Neural progenitor cell (in vitro differentiated cells): Measurements from ENCODE around the gene GOLGA3. TPM values are rescaled to one million over a fixed set of nuclear protein-coding genes. Genes with fewer than 3 reads are reported as not detected.

Experiments
- DNase-seq: peaks from one replicate; pipeline ENCODE4 v3.0.0-alpha.2; 2016; ENCODE audit warnings: low spot score
- H2AFZ ChIP-seq: fragments of 200-600 bp; sonication (generic); replicated peaks from 2 replicates; pipeline ENCODE4 v1.6.1; 2016; ENCODE audit warnings: antibody characterized with exemption
- H3F3A ChIP-seq: fragments of 200-600 bp; sonication (generic); 2 replicates; pipeline ENCODE4 v1.6.1; 2016; ENCODE audit warnings: antibody characterized with exemption, low read depth
- H3K27ac ChIP-seq: fragments of 200-600 bp; sonication (generic); 2 replicates; pipeline ENCODE4 v1.5.1; 2016; ENCODE audit warnings: mild to moderate bottlenecking
- H3K27me3 ChIP-seq: fragments of 200-600 bp; sonication (generic); 2 replicates; pipeline ENCODE4 v1.6.1; 2016; ENCODE audit warnings: mild to moderate bottlenecking, moderate library complexity
- H3K36me3 ChIP-seq: fragments of 200-600 bp; sonication (generic); 2 replicates; pipeline ENCODE4 v1.5.1; 2016
- H3K4me1 ChIP-seq: fragments of 200-600 bp; sonication (generic); 2 replicates; pipeline ENCODE4 v1.6.1; 2016; ENCODE audit warnings: mixed run types
- H3K4me2 ChIP-seq: fragments of 200-600 bp; sonication (generic); 2 replicates; pipeline ENCODE4 v1.6.1; 2016
- H3K4me3 ChIP-seq: fragments of 200-600 bp; sonication (generic); 2 replicates; pipeline ENCODE4 v1.5.1; 2016
- H3K79me2 ChIP-seq: fragments of 200-600 bp; sonication (generic); 2 replicates; pipeline ENCODE4 v1.6.1; 2016; ENCODE audit warnings: low read depth
- H3K9ac ChIP-seq: fragments of 200-600 bp; sonication (generic); 2 replicates; pipeline ENCODE4 v1.6.1; 2016
- H3K9me3 ChIP-seq: fragments of 200-600 bp; sonication (generic); 2 replicates; pipeline ENCODE4 v1.5.1; 2016; ENCODE audit warnings: low read depth
- H4K20me1 ChIP-seq: fragments of 200-600 bp; sonication (generic); 2 replicates; pipeline ENCODE4 v1.6.1; 2016; ENCODE audit warnings: low read depth
- H3K27ac Mint-ChIP-seq: 3 replicates; pipeline ENCODE4 v1.8.0; 2021; ENCODE audit warnings: mixed read lengths
- H3K27me3 Mint-ChIP-seq: 2 replicates; pipeline ENCODE4 v1.8.0; 2022; ENCODE audit warnings: low read depth, mild to moderate bottlenecking, inconsistent platforms, moderate library complexity, mixed read lengths; ENCODE audit not compliant: insufficient read depth
- H3K36me3 Mint-ChIP-seq: 3 replicates; pipeline ENCODE4 v1.8.0; 2021; ENCODE audit warnings: mixed read lengths
- H3K4me1 Mint-ChIP-seq: 3 replicates; pipeline ENCODE4 v1.8.0; 2021; ENCODE audit warnings: mixed read lengths
- H3K4me3 Mint-ChIP-seq: 3 replicates; pipeline ENCODE4 v1.8.0; 2021; ENCODE audit warnings: mild to moderate bottlenecking, moderate library complexity, mixed read lengths
- H3K9me3 Mint-ChIP-seq: 3 replicates; pipeline ENCODE4 v1.8.0; 2020; ENCODE audit warnings: mixed read lengths
- EZH2 ChIP-seq: fragments of 200-600 bp; sonication (generic); IDR thresholded peaks from 2 replicates; pipeline ENCODE4 v1.6.1; 2017; ENCODE audit warnings: antibody characterized with exemption, mild to moderate bottlenecking, moderate library complexity
- EZH2phosphoT487 ChIP-seq: fragments of 200-600 bp; sonication (generic); IDR thresholded peaks from 2 replicates; pipeline ENCODE4 v1.6.1; 2017; ENCODE audit warnings: antibody characterized with exemption
- total RNA-seq: library from RNA; depleted of rRNA; stranded (reverse); fragments of >200 nt; gene quantifications from 2 replicates; pipeline ENCODE4 v1.2.3, GENCODE V29; 2015; ENCODE audit warnings: low replicate concordance
- TF ChIP-seq, protein P1 (sequence below): fragments of 200-600 bp; sonication (generic); IDR thresholded peaks from 2 replicates; pipeline ENCODE4 v1.5.1; 2017; ENCODE audit warnings: antibody characterized with exemption, mild to moderate bottlenecking

GOLGA3 gene
- total RNA-seq, 1 donor from 2014 or later, result 8.5 TPM

- DNase-seq, result no peak
- no peaks in the 10 kb centered on the region for H3K9me3 Mint-ChIP-seq
- H3K27ac Mint-ChIP-seq, result no peak overlapping the region
- H2AFZ ChIP-seq, result no peak overlapping the region
- H3K9ac ChIP-seq, result no peak overlapping the region
- H3K79me2 ChIP-seq, result no peaks in the 10 kb centered on the region
- H3K36me3 ChIP-seq, result no peaks in the 10 kb centered on the region
- no peaks in the 10 kb centered on the region for H3F3A ChIP-seq
- H3K27me3 ChIP-seq, result no peaks in the 10 kb centered on the region
- no peak overlapping the region for H3K4me3 Mint-ChIP-seq
- H3K36me3 Mint-ChIP-seq, result peaks cover 7% of the 10 kb centered on the region
- H3K4me3 ChIP-seq, result no peak overlapping the region
- no peaks in the 10 kb centered on the region for H3K4me1 ChIP-seq
- no peaks in the 10 kb centered on the region for H3K9me3 ChIP-seq
- TF ChIP-seq EZH2phosphoT487, result no peak
- TF ChIP-seq, protein P1, sequence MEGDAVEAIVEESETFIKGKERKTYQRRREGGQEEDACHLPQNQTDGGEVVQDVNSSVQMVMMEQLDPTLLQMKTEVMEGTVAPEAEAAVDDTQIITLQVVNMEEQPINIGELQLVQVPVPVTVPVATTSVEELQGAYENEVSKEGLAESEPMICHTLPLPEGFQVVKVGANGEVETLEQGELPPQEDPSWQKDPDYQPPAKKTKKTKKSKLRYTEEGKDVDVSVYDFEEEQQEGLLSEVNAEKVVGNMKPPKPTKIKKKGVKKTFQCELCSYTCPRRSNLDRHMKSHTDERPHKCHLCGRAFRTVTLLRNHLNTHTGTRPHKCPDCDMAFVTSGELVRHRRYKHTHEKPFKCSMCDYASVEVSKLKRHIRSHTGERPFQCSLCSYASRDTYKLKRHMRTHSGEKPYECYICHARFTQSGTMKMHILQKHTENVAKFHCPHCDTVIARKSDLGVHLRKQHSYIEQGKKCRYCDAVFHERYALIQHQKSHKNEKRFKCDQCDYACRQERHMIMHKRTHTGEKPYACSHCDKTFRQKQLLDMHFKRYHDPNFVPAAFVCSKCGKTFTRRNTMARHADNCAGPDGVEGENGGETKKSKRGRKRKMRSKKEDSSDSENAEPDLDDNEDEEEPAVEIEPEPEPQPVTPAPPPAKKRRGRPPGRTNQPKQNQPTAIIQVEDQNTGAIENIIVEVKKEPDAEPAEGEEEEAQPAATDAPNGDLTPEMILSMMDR, result no peak
- no peak for TF ChIP-seq EZH2
- no peaks in the 10 kb centered on the region for H3K27me3 Mint-ChIP-seq
- H3K4me1 Mint-ChIP-seq, result peaks cover 3% of the 10 kb centered on the region
- H3K27ac ChIP-seq, result no peak overlapping the region
- no peak overlapping the region for H3K4me2 ChIP-seq
- no peaks in the 10 kb centered on the region for H4K20me1 ChIP-seq
These were observed 13.9 kb upstream of the GOLGA3 start for GRCh38 chr12:132842449-132843045.

- no peaks in the 10 kb centered on the region for H3K9me3 ChIP-seq
- no peak overlapping the region for H2AFZ ChIP-seq
- DNase-seq, result no peak
- TF ChIP-seq, protein P1, result no peak
- no peak for TF ChIP-seq EZH2
- TF ChIP-seq EZH2phosphoT487, result no peak
- H3K36me3 ChIP-seq, result no peaks in the 10 kb centered on the region
- no peaks in the 10 kb centered on the region for H3K27me3 ChIP-seq
- H4K20me1 ChIP-seq, result no peaks in the 10 kb centered on the region
- H3K9ac ChIP-seq, result no peak overlapping the region
- H3K27ac ChIP-seq, result no peak overlapping the region
- H3F3A ChIP-seq, result no peaks in the 10 kb centered on the region
- no peaks in the 10 kb centered on the region for H3K79me2 ChIP-seq
- peaks cover 3% of the 10 kb centered on the region for H3K4me1 Mint-ChIP-seq
- no peak overlapping the region for H3K4me2 ChIP-seq
- H3K27ac Mint-ChIP-seq, result no peak overlapping the region
- H3K4me3 ChIP-seq, result no peak overlapping the region
- no peaks in the 10 kb centered on the region for H3K27me3 Mint-ChIP-seq
- peaks cover 7% of the 10 kb centered on the region for H3K36me3 Mint-ChIP-seq
- H3K4me3 Mint-ChIP-seq, result no peak overlapping the region
- H3K4me1 ChIP-seq, result no peaks in the 10 kb centered on the region
- H3K9me3 Mint-ChIP-seq, result no peaks in the 10 kb centered on the region
These were observed 12.5 kb upstream of the GOLGA3 start for GRCh38 chr12:132841151-132841550.

GRCh38 chr12:132840536-132840935 lies 11.9 kb upstream of the GOLGA3 start:
- H3K27ac ChIP-seq, result no peak overlapping the region
- no peak overlapping the region for H3K4me3 ChIP-seq
- Mint-ChIP-seq H3K27me3 (no peaks in the 10 kb centered on the region), H3K9me3 (no peaks in the 10 kb centered on the region), H3K4me1 (peaks cover 3% of the 10 kb centered on the region), H3K36me3 (peaks cover 3% of the 10 kb centered on the region), H3K4me3 (no peak overlapping the region), H3K27ac (no peak overlapping the region)
- no peaks in the 10 kb centered on the region for H3K27me3 ChIP-seq
- no peaks in the 10 kb centered on the region for H3K36me3 ChIP-seq
- H3K4me2 ChIP-seq, result no peak overlapping the region
- no peaks in the 10 kb centered on the region for H3K4me1 ChIP-seq
- no peak overlapping the region for H3K9ac ChIP-seq
- TF ChIP-seq, protein P1, result no peak
- no peak for TF ChIP-seq EZH2phosphoT487
- TF ChIP-seq EZH2, result no peak
- H3F3A ChIP-seq, result no peaks in the 10 kb centered on the region
- H2AFZ ChIP-seq, result no peak overlapping the region
- H3K79me2 ChIP-seq, result no peaks in the 10 kb centered on the region
- no peaks in the 10 kb centered on the region for H4K20me1 ChIP-seq
- H3K9me3 ChIP-seq, result no peaks in the 10 kb centered on the region
- no peak for DNase-seq
